ENCODE results near the gene TMEM86B. TPM values are rescaled to one million over a fixed set of nuclear protein-coding genes. Genes with fewer than 3 reads are reported as not detected.

Gene TMEM86B
- total and polyA plus RNA-seq, 8 donors = 1.0 to 27.3 (median 1.6) TPM

- no peak for FAIRE-seq
- TF ChIP-seq CTCF (IDR thresholded peaks at IDR 0.05) = no peak
- ATAC-seq = no peak
- Histone ChIP-seq H3K27ac (no peak overlapping the region), H3K4me3 (peak overlapping the region; percentile 55 to 99 (median 93)), H3K9me3 (no peaks in the 10 kb centered on the region), H3K27me3 (no peaks in the 10 kb centered on the region), H3K36me3 (no peaks in the 10 kb centered on the region), H3K4me1 (peaks cover 7 to 28% (median 8%) of the 10 kb centered on the region in 3 donors)
- WGBS, 2 donors = 1 to 2% methylated on average over 43 to 51 of the region's 51 CpGs
- intact Hi-C loops (cut with DNase I) = no loop called here
- DNase-seq = peak in 1 of 6 donors; percentile 68
These were observed 29.2 kb upstream of the TMEM86B start for GRCh38 chr19:55257461-55258420.

- intact Hi-C loops (cut with DNase I) = no loop called here
- Histone ChIP-seq H3K27me3 (no peaks in the 10 kb centered on the region), H3K9me3 (no peaks in the 10 kb centered on the region), H3K4me1 (peaks cover 7 to 28% (median 8%) of the 10 kb centered on the region in 3 donors), H3K27ac (no peak overlapping the region), H3K36me3 (no peaks in the 10 kb centered on the region), H3K4me3 (peak overlapping the region in 3 of 4 donors; percentile 55 to 99 (median 90))
- no peak for ATAC-seq
- no peak for TF ChIP-seq CTCF (IDR thresholded peaks at IDR 0.05)
- FAIRE-seq = no peak
- WGBS, 2 donors = 25 to 34% methylated on average over 22 of the region's 22 CpGs
- DNase-seq = no peak
These were observed 28.2 kb upstream of the TMEM86B start for GRCh38 chr19:55256562-55257460.

- TF ChIP-seq CTCF (IDR thresholded peaks at IDR 0.05) = no peak
- Histone ChIP-seq H3K4me3 (peak overlapping the region in 1 of 4 donors; percentile 99), H3K27me3 (no peaks in the 10 kb centered on the region), H3K9me3 (no peaks in the 10 kb centered on the region), H3K4me1 (peaks cover 7 to 28% (median 8%) of the 10 kb centered on the region in 3 donors), H3K27ac (peak overlapping the region in 1 of 4 donors; percentile 22), H3K36me3 (no peaks in the 10 kb centered on the region)
- ATAC-seq (no peak), DNase-seq (no peak), FAIRE-seq (no peak)
- intact Hi-C loops (cut with DNase I) = no loop called here
- 56 to 59% methylated on average over 17 of the region's 17 CpGs for WGBS, 2 donors
These were observed 27.3 kb upstream of the TMEM86B start for GRCh38 chr19:55255618-55256423.

- DNase-seq (no peak), FAIRE-seq (no peak), ATAC-seq (no peak)
- Histone ChIP-seq H3K27me3 (no peaks in the 10 kb centered on the region), H3K4me3 (peak overlapping the region in 1 of 4 donors; percentile 28), H3K4me1 (peaks cover under 1 to 24% (median 8%) of the 10 kb centered on the region in 3 donors), H3K36me3 (no peaks in the 10 kb centered on the region), H3K9me3 (no peaks in the 10 kb centered on the region), H3K27ac (peak overlapping the region in 2 of 4 donors; percentile 22 to 27)
- TF ChIP-seq CTCF (IDR thresholded peaks at IDR 0.05) = no peak
- intact Hi-C loops (cut with DNase I) = no loop called here
- WGBS, 2 donors = 73 to 79% methylated on average over 6 of the region's 6 CpGs
These were observed 26.0 kb upstream of the TMEM86B start for GRCh38 chr19:55254625-55254977.
